ENCODE data around the gene LHPP. TPM values are rescaled to one million over a fixed set of nuclear protein-coding genes. Genes with fewer than 3 reads are reported as not detected.
A peak's percentile ranks its signal among the peaks of the same experiment; 100 is the strongest.

LHPP gene
- total and polyA plus RNA-seq, 10 donors: 16.8 to 36.8 (median 23.5) TPM

DNA sequence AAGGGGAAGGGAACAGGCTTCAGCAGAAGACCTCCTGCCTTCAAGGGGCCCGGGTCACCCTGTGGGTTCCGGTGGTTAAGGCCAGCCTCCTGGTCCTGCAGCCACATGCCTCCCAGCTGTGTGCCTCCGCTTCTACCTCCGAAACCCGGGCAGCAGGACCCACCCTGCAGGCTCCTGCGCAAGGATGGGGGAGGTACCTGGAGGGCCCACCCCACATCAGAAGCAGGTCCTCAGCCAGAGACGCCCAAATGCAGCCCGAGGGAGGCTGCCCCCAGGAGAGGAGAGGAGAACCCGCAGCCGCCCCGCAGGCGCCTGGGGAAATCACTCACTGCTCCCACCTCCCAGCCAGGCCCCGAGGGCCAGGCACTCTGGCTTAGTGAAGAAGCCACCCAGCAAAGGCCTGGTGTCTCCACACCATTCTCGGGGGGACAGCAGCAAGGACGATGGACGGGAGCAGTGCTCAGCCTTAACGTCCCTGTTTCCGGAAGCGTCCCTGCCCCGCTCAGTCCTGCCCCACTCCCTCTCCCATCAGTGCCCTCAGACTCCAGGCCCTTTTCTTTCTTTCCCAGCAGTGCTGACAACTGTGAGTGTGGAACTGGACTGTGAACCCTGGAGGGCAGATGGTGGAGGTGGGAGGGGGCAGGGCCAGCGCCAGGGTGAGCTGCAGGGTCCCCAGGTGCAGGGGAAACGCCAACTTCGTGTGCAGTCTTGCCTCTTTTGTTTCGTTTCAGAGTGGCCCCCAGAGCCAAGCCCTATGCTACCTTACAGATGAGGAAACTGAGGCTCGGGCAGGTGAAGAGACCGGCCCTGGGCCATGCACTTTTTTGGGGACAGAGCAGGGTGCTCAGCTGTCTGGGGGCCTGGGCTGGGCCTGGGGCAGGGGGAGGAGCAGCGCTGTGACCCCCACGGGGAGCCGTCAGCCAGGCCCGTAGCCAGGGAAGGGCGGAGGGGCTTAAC is 144.5 kb downstream of the LHPP start:
- Histone ChIP-seq H3K36me3 (no peaks in the 10 kb centered on the region), H3K27ac (peak overlapping the region in 5 of 8 donors; percentile 8 to 86 (median 32)), H3K9me3 (no peaks in the 10 kb centered on the region), H3K27me3 (replicated peaks in 1 of 7) (no peaks in the 10 kb centered on the region), H3K4me1 (peaks cover 3 to 94% (median 62%) of the 10 kb centered on the region in 6 donors), H3K4me3 (peak overlapping the region in 1 of 8 donors; percentile 10)
- no peak for TF ChIP-seq POLR2AphosphoS5 (IDR thresholded peaks at IDR 0.05)
- TF ChIP-seq POLR2A (IDR thresholded peaks at IDR 0.05): no peak
- TF ChIP-seq, protein P1, sequence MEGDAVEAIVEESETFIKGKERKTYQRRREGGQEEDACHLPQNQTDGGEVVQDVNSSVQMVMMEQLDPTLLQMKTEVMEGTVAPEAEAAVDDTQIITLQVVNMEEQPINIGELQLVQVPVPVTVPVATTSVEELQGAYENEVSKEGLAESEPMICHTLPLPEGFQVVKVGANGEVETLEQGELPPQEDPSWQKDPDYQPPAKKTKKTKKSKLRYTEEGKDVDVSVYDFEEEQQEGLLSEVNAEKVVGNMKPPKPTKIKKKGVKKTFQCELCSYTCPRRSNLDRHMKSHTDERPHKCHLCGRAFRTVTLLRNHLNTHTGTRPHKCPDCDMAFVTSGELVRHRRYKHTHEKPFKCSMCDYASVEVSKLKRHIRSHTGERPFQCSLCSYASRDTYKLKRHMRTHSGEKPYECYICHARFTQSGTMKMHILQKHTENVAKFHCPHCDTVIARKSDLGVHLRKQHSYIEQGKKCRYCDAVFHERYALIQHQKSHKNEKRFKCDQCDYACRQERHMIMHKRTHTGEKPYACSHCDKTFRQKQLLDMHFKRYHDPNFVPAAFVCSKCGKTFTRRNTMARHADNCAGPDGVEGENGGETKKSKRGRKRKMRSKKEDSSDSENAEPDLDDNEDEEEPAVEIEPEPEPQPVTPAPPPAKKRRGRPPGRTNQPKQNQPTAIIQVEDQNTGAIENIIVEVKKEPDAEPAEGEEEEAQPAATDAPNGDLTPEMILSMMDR (IDR thresholded peaks at IDR 0.05 in 8 of 11, conservative IDR thresholded peaks at IDR 0.05 in 3 of 11): no peak
- peak; percentile 78 for DNase-seq
- intact Hi-C loops (cut with DNase I; ENCODE audit: low total_unique reads): no loop called here
- 62 to 75% (median 70%) methylated on average over 23 to 31 of the region's 31 CpGs for WGBS, 5 donors

DNA sequence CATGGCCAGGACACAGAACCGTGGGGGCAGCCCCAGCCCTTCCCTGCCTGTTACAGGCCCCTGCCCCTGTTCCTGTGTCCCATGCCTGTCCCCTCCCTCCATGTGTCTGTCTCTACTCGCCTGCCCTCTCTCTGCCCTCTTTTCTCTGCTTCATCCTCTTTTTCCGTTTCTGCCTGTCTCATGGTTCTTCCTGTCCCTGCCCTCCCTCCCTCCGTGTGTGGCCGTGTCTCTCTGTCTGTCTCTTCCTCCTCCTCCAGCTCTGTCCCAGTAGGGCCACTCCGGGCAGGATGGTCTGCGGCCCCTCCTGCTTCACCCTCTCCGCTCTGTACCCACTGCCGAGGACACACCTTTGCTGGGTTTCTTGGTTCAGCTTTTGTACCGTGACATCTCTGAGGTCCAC is 145.2 kb downstream of the LHPP start:
- intact Hi-C loops (cut with DNase I; ENCODE audit: low total_unique reads): no loop called here
- Histone ChIP-seq H3K9me3 (no peaks in the 10 kb centered on the region), H3K27me3 (replicated peaks in 1 of 7) (no peaks in the 10 kb centered on the region), H3K36me3 (no peaks in the 10 kb centered on the region), H3K27ac (peak overlapping the region in 5 of 8 donors; percentile 8 to 86 (median 32)), H3K4me3 (no peak overlapping the region), H3K4me1 (peaks cover 10 to 94% (median 65%) of the 10 kb centered on the region in 6 donors)
- TF ChIP-seq, protein P1 (IDR thresholded peaks at IDR 0.05 in 8 of 11, conservative IDR thresholded peaks at IDR 0.05 in 3 of 11): no peak
- TF ChIP-seq POLR2AphosphoS5 (IDR thresholded peaks at IDR 0.05) (no peak), POLR2A (IDR thresholded peaks at IDR 0.05) (no peak)
- 26 to 42% (median 31%) methylated on average over 10 of the region's 10 CpGs for WGBS, 5 donors
- DNase-seq: no peak

DNA sequence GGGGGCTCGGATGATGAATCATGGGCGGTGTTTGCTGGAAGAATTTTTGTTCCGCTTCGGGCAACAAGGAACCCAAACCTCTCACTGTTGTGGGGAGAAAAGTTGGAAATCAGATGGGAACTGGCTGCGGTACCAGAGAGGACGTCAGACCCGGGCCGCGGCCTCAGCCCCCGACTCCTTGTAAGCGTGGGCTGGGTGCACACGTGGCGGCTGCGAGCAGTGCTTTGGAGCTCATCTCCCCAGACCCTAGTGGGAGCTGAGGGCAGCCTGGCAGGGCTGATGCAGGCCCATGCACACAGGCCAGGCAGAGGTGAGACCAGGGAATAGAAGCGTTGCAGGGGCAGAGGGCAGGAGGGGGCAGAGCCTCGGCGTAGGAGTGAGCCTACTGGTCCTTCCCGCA is 146.1 kb downstream of the LHPP start:
- no peak overlapping the region for H3K4me3 ChIP-seq
- H3K36me3 ChIP-seq: no peaks in the 10 kb centered on the region
- intact Hi-C loops (cut with DNase I; ENCODE audit: low total_unique reads): no loop called here
- H3K27ac ChIP-seq: peak overlapping the region in 1 of 8 donors; percentile 51
- H3K4me1 ChIP-seq: peaks cover 13 to 94% (median 65%) of the 10 kb centered on the region in 6 donors
- no peaks in the 10 kb centered on the region for H3K9me3 ChIP-seq
- TF ChIP-seq POLR2A (IDR thresholded peaks at IDR 0.05) (no peak), POLR2AphosphoS5 (IDR thresholded peaks at IDR 0.05) (peak in 1 of 3 donors; percentile 29)
- DNase-seq: no peak
- no peaks in the 10 kb centered on the region for H3K27me3 ChIP-seq (replicated peaks in 1 of 7)
- 90 to 98% (median 93%) methylated on average over 14 to 18 of the region's 18 CpGs for WGBS, 5 donors

DNA sequence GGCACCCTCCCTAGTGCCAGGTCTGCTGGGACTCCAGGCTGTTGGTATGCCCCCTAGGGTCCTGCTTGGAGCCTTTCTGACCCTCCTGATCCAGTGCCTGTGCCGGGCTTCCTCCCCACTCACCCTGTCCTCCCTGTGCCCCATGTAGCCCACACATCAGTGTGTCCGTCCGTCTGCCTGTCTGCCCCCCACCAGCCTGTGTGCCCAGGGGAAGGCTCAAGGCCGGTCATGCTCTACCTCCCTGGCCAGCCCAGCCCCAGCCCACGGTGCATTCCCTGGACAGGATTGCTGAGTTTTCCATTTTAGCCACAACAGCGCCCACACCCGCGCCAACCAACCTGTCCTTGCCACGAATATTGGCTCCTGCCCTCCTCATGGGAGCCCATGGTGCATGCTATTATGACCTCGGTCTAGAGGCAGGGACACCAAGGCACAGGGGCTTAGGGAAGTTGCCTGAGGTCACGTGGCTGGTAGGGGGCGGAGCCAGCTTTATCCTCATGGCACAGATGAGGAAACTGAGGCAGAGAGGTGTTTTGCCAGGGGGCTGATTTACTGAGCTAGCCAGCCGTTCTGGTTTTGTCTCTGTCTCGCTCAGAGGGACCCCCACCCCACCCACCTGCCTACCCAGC is 146.6 kb downstream of the LHPP start:
- TF ChIP-seq POLR2AphosphoS5 (IDR thresholded peaks at IDR 0.05): peak in 2 of 3 donors; percentile 16 to 31
- TF ChIP-seq POLR2A (IDR thresholded peaks at IDR 0.05): no peak
- 90 to 92% (median 90%) methylated on average over 14 of the region's 14 CpGs for WGBS, 5 donors
- H3K36me3 ChIP-seq: no peaks in the 10 kb centered on the region
- no peak for DNase-seq
- peaks cover 13 to 94% (median 65%) of the 10 kb centered on the region in 6 donors for H3K4me1 ChIP-seq
- no peak overlapping the region for H3K4me3 ChIP-seq
- H3K27ac ChIP-seq: peak overlapping the region in 1 of 8 donors; percentile 51
- intact Hi-C loops (cut with DNase I; ENCODE audit: low total_unique reads): no loop called here
- no peaks in the 10 kb centered on the region for H3K27me3 ChIP-seq (replicated peaks in 1 of 7)
- no peaks in the 10 kb centered on the region for H3K9me3 ChIP-seq

Data from spleen (tissue), 11 donors.